ENCODE results near the gene PYGL.
A peak's percentile ranks its signal among the peaks of the same experiment; 100 is the strongest.
"Not testable (repeated sequence)": the region's sequence is repeated elsewhere in the genome, so short reads cannot be mapped to it uniquely, and the experiment has no call there.

The PYGL gene

GRCh38 chr14:50920482-50921230, 23.6 kb downstream of the PYGL start:
- no peak overlapping the region for H3K27ac ChIP-seq (ENCODE audit: extremely low read depth, low read depth, low read length)
- POLR2A ChIA-PET = interaction anchor here (1.7 kb wide), 1 partner anchor 12 kb away, joined by 3 read pairs; no protein-coding TSS in a partner anchor

GRCh38 chr14:50919524-50919923, 24.8 kb downstream of the PYGL start:
- H3K36me3 ChIP-seq (ENCODE audit: control insufficient read depth in 2 of 2, insufficient read depth in 1 of 2, low read length in 2 of 2) = peaks cover 17 to 85% of the 10 kb centered on the region in 2 experiments; a peak in 2 of 3 replicates
- H3K27ac ChIP-seq (ENCODE audit: extremely low read depth, low read depth, low read length); H3K4me1 ChIP-seq (ENCODE audit: control insufficient read depth, insufficient read depth, low read length); H3K9me3 ChIP-seq (ENCODE audit: control insufficient read depth, insufficient read depth, low read depth, low read length); H3K4me3 ChIP-seq (ENCODE audit: low read depth, low read length): not testable (repeated sequence)
- CTCF ChIA-PET = interaction anchor here (0.7 kb wide), 1 partner anchor 90 kb away, joined by 3 read pairs; no protein-coding TSS in a partner anchor
- POLR2A ChIA-PET = interaction anchor here (1.7 kb wide), 1 partner anchor 13 kb away, joined by 3 read pairs; no protein-coding TSS in a partner anchor

More at GRCh38 chr14:50920482-50921230, 23.6 kb downstream of the PYGL start:
- Histone ChIP-seq H3K4me3 (ENCODE audit: low read depth, low read length) (no peak overlapping the region), H3K36me3 (ENCODE audit: control insufficient read depth in 2 of 2, insufficient read depth in 1 of 2, low read length in 2 of 2) (peaks cover 12 to 82% of the 10 kb centered on the region in 2 experiments; a peak in 2 of 3 replicates), H3K4me1 (ENCODE audit: control insufficient read depth, insufficient read depth, low read length) (no peaks in the 10 kb centered on the region), H3K9me3 (ENCODE audit: control insufficient read depth, insufficient read depth, low read depth, low read length) (no peaks in the 10 kb centered on the region)
- CTCF ChIA-PET = interaction anchor here (0.6 kb wide), 1 partner anchor 34 kb away, joined by 5 read pairs; no protein-coding TSS in a partner anchor
- TF ChIP-seq ZSCAN23 (tag by site-specific recombination; IDR thresholded peaks at IDR 0.05) = no peak
- TF ChIP-seq INSM2 (tag by site-specific recombination; IDR thresholded peaks at IDR 0.05) = no peak
- TF ChIP-seq SCRT2 (tag by site-specific recombination; IDR thresholded peaks at IDR 0.05) = 0 out of 2 replicates have a peak, but pooled peaks have one; percentile 12
- TF ChIP-seq ZFP3 (tag by site-specific recombination; IDR thresholded peaks at IDR 0.05; ENCODE audit: low read depth) = no peak
- TF ChIP-seq, protein P1, sequence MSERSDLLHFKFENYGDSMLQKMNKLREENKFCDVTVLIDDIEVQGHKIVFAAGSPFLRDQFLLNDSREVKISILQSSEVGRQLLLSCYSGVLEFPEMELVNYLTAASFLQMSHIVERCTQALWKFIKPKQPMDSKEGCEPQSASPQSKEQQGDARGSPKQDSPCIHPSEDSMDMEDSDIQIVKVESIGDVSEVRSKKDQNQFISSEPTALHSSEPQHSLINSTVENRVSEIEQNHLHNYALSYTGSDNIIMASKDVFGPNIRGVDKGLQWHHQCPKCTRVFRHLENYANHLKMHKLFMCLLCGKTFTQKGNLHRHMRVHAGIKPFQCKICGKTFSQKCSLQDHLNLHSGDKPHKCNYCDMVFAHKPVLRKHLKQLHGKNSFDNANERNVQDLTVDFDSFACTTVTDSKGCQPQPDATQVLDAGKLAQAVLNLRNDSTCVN (tag by site-specific recombination; optimal IDR thresholded peaks at IDR 0.05) = no peak

DNA sequence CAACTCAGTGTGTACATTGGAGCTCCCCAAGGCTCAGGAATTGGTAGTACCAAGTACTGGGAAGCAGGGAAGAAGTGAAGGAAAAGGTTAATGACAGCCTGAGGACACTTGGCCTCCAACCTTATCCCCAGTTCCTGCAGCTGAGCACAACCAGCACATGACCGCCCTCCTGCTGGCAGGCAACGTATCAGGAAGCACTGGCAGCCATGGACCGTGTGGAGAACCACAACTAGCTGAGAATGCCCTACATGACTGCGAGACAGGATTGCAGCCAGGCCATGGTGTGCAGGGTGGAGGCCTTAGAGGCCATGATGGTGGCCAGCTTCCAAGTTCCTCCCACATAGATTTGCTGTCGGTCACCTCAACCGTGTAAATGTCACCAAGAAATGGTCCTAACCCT, 26.8 kb downstream of the PYGL start:
- H3K27ac ChIP-seq (ENCODE audit: extremely low read depth, low read depth, low read length) = no peak overlapping the region
- CTCF ChIA-PET = no interaction called here
- no peak for TF ChIP-seq MYNN (tag by site-specific recombination; IDR thresholded peaks at IDR 0.05; ENCODE audit: borderline replicate concordance)
- TF ChIP-seq ZNF121 (tag by site-specific recombination; IDR thresholded peaks at IDR 0.05) = no peak
- no peak for TF ChIP-seq ZNF768 (tag by site-specific recombination; IDR thresholded peaks at IDR 0.05)
- TF ChIP-seq GLIS1 (tag by site-specific recombination; IDR thresholded peaks at IDR 0.05) = no peak
- TF ChIP-seq ZNF132 (tag by site-specific recombination; IDR thresholded peaks at IDR 0.05; ENCODE audit: borderline replicate concordance) = no peak
- no peak for TF ChIP-seq FEZF1 (tag by site-specific recombination; IDR thresholded peaks at IDR 0.05)
- TF ChIP-seq ZNF169 (tag by site-specific recombination; IDR thresholded peaks at IDR 0.05) = no peak
- TF ChIP-seq ZNF354C (tag by site-specific recombination; IDR thresholded peaks at IDR 0.05; ENCODE audit: borderline replicate concordance, low read depth) = no peak
- TF ChIP-seq, protein P2, sequence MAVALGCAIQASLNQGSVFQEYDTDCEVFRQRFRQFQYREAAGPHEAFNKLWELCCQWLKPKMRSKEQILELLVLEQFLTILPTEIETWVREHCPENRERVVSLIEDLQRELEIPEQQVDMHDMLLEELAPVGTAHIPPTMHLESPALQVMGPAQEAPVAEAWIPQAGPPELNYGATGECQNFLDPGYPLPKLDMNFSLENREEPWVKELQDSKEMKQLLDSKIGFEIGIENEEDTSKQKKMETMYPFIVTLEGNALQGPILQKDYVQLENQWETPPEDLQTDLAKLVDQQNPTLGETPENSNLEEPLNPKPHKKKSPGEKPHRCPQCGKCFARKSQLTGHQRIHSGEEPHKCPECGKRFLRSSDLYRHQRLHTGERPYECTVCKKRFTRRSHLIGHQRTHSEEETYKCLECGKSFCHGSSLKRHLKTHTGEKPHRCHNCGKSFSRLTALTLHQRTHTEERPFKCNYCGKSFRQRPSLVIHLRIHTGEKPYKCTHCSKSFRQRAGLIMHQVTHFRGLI (tag by site-specific recombination; IDR thresholded peaks at IDR 0.05) = no peak
- no peak for TF ChIP-seq GFI1B (tag by site-specific recombination; IDR thresholded peaks at IDR 0.05)
- no peak for TF ChIP-seq ZNF596 (tag by site-specific recombination; IDR thresholded peaks at IDR 0.05)
- TF ChIP-seq ZFP69B (tag by site-specific recombination; IDR thresholded peaks at IDR 0.05) = no peak
- TF ChIP-seq REPIN1 (tag by site-specific recombination; IDR thresholded peaks at IDR 0.05; ENCODE audit: low read depth) = no peak
- no peak for TF ChIP-seq ZNF214 (tag by site-specific recombination; IDR thresholded peaks at IDR 0.05; ENCODE audit: borderline replicate concordance)
- peaks cover 25 to 82% of the 10 kb centered on the region in 2 experiments; a peak in 2 of 3 replicates for H3K36me3 ChIP-seq (ENCODE audit: control insufficient read depth in 2 of 2, insufficient read depth in 1 of 2, low read length in 2 of 2)
- H3K4me3 ChIP-seq (ENCODE audit: low read depth, low read length) = no peak overlapping the region
- POLR2A ChIA-PET = no interaction called here
- no peaks in the 10 kb centered on the region for H3K9me3 ChIP-seq (ENCODE audit: control insufficient read depth, insufficient read depth, low read depth, low read length)
- H3K4me1 ChIP-seq (ENCODE audit: control insufficient read depth, insufficient read depth, low read length) = no peaks in the 10 kb centered on the region
